Mucosa of gallbladder (tissue), 1 donor: ENCODE data around the gene TMEM212. TPM values are rescaled to one million over a fixed set of nuclear protein-coding genes. Genes with fewer than 3 reads are reported as not detected.
"Not testable (repeated sequence)": the region's sequence is repeated elsewhere in the genome, so short reads cannot be mapped to it uniquely, and the experiment has no call there.

Experiments
- DNase-seq: peaks from one replicate; pipeline ENCODE4 v3.0.0-alpha.2; 2020; ENCODE audit warnings: low spot score
- total RNA-seq: library from RNA; stranded (reverse); gene quantifications from one replicate; pipeline ENCODE4 v1.2.1, GENCODE V29; 2021
- donor health status: DM: no; HTN: no; CAD: no.

TMEM212 gene
- total RNA-seq, 1 donor from 2014 or later: not detected

GRCh38 chr3:171858770-171859169 lies 15.6 kb downstream of the TMEM212 start:
- DNase-seq: not testable (repeated sequence)

GRCh38 chr3:171860830-171861535 lies 17.8 kb downstream of the TMEM212 start:
- DNase-seq: peak; percentile 42

DNA sequence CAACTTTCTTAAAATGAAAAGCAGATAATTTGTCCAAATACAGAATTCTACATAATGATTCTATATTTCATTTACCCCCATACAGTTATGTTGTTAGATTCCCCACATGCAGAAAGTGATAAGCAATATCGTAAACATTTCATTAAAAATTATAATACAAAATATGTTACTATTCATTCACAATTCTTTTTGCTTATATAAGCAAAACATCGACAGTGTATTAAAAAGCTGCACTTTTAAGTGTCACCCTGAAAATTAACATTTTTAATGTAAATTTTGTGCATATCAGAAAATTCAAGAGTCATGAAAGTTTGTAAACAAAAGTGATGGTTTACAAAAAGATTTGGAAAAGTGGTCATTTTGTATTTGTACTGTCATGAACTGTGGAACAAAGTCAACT lies 19.2 kb downstream of the TMEM212 start:
- DNase-seq: no peak

DNA sequence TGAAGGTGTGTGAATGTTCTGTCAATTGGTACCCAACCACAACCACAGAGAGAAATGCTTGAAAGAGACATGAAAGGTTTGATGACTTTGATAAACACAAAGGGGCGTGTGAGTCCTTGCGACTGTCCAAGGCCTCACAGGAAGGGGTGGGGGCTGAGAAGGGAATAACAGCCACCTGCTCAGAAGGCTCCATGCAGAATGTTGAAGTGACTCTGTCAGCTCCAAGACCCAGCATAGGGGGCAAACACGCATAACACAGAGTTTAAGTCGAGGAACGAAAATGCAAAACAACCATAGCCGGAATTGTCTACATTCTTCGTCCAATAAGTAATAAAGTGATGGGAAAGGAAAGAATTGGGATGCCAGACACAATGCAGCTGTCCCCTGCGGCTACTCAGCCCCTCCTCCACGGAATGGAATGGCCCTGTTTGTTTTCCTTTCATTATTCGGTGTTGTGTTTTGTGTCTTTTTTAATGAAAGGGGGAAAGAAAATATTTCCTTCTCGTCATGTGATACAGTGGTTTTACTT lies 19.9 kb downstream of the TMEM212 start:
- peak; percentile 43 for DNase-seq

DNA sequence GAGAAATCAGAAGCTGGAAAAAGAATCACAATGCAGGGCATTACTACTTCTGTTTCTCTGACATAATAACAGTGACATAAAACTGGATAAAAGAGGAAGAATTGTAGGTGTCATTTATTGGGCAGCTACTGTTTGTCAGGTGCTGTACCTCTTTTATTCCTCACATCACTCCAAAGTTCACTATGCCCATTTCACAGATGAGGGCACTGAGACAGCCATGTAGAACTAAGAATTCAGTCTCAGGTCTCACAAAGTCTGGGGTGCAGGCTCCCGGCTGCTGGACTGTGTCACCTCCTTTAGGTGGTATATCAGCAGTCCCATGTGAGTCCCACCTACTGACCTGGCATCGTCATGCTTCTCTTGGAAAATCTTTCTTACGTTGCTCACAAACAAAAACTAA lies 20.8 kb downstream of the TMEM212 start:
- DNase-seq: no peak

- no peak for DNase-seq
Measured at GRCh38 chr3:171865191-171865865, 22.2 kb downstream of the TMEM212 start.

DNA sequence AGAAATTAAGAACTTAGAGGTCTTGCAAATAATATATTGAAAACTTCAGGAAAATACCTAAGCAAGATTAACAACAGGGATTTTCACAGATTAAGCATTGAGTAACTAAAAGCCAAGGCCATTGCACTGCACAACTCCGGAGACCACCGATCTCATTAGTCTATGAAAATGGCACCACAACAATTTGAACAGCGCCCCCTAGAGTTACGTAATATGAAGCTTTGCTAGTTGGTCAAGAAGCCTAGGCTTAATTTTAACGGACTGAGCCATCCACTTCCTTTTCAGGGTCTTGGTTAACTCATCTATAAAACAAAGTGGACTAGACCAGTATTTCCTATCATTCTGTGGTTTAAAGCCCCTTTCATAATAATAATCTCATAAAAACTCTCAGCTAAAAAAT lies 24.8 kb downstream of the TMEM212 start:
- DNase-seq: no peak

- DNase-seq: no peak
Measured at GRCh38 chr3:171871392-171872274, 28.5 kb downstream of the TMEM212 start.

GRCh38 chr3:171873580-171873979 lies 30.4 kb downstream of the TMEM212 start:
- DNase-seq: no peak

- no peak for DNase-seq
Measured at GRCh38 chr3:171874251-171874681, 31.1 kb downstream of the TMEM212 start.

DNA sequence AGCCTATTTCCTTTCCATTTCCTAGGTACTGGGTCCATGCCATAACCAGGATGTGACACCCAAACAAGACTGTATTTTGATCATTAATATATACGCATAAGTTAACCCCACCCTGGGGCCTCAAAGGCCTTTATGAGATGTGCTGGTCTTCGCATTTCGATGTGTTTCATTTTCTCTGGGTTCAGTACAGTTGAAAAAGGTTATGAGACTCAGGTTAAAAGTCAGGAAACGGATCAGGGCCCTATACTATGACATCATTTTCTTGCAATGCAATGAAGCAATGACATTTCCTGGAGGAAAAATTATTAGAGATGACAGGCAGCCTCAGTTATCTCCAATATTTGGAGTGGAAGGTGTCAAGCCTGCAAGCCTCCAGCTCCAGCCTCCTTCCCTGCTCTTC lies 31.7 kb downstream of the TMEM212 start:
- no peak for DNase-seq

DNA sequence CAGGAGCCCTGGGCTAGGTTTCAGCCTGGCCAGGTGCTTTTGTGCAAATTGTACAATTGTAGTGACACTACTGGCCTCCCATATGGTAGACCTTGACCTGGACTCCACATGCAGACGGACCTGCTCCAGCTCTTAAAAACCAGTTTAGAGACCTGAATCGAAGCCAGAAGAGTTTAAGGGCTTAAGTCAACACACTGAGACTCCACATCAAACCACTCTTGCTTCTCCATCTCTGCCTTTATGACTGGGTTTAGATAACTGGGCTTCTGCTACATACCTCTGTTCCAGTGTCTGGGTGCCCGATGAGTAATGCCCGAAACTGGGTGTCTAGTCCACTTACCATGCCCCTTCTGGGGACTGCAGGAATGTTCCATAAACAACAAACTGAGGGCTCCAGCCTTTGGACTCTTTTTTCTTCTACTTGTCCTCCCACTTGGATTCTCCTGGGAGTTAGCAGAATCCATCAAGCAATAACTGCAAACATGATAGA lies 32.8 kb downstream of the TMEM212 start:
- DNase-seq: no peak

- no peak for DNase-seq
Measured at GRCh38 chr3:171876680-171877147, 33.6 kb downstream of the TMEM212 start.

GRCh38 chr3:171878461-171879225 lies 35.5 kb downstream of the TMEM212 start:
- DNase-seq: no peak

DNA sequence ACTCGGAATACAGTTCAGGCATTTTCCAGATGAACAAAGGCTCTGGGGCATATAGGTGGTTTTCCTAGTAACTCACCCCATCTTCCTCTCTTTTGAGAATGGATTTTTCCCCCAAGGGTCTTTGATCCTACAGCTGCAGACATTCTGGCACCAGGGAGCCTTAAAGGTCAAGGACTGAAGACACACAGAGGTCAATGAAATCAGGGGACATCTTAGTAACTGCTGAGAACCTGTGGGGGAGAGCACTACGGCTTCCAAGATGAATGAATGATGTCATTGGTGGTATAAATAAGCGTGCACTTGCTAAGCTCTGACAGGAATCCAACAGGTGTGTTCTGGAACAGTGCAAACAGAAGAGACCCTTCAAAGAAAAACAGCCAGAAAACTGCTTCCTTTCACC lies 36.3 kb downstream of the TMEM212 start:
- DNase-seq: no peak

GRCh38 chr3:171880101-171880870 lies 37.1 kb downstream of the TMEM212 start:
- DNase-seq: no peak

DNA sequence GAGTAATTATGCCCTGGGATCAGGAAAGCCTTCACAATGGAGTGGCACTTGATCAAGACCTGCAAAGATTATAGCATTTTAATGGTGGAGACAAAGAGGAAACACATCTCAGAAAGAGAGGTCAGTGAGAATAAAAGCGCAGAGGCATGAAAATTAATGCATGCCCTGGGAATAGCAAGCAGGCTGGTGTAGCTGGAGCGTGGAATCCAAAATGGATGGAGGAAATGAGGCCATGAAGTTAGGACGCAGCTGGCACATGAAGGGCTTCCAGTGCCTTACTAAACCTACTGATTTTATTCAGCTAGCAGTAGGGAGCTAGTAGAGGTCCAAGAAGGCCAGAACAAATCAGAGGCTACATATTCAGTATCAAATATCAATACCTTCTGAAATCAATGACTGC lies 38.1 kb downstream of the TMEM212 start:
- DNase-seq: no peak

GRCh38 chr3:171883257-171883892 lies 40.2 kb downstream of the TMEM212 start:
- no peak for DNase-seq

DNA sequence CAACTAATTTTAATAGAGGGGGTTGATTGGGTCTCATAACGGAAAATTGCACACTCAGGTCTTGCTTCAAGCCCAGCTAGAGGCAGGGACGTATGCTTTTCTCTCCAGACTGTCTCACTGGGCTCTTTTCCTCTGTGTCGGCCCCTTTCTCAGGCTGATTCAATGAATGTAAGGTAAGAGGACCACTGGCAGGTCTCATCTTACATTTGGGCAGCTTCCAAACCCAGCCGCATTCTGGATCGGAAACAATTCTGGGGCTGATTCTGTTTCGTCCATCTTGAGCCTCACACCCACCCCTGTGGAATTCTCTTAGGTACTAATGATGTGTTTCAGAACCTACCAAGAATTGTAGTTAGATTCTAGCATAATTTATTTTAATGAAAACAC lies 40.7 kb downstream of the TMEM212 start:
- no peak for DNase-seq

DNA sequence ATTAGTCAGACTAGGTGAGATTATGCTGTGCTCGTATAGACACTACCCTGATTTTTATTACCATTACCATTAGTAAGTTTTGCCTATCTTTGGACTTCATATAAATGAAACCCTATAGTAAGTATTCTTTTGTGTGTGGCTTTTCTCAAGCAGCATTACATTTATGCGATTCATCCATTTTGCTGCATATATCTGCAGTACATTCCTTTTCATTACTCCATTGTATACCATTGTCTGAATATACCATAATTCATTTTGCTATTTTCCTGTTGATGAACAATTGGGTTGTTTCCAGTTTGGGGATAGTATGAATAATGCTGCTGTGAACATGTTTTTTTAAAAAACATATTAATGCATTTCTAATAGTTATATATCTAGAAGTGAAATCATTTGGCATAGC lies 45.3 kb downstream of the TMEM212 start:
- no peak for DNase-seq
